Body of pancreas (tissue), 4 donors: ENCODE results near the gene NUP62.

Experiments used
- POLR2A ChIP-seq, 3 donors: fragments of 450-650 bp; IDR thresholded peaks; one replicate each; pipeline ENCODE4 v1.6.1; 2016; ENCODE audit warnings: antibody characterized with exemption in 3 of 3, mild to moderate bottlenecking in 2 of 3
- TF ChIP-seq, protein P1 (sequence below), 7 experiments: fragments of 450-650 bp in 4 of 7; fragments of 200-600 bp in 3 of 7; sonication (generic) in 3 of 7; IDR thresholded peaks; one replicate each; pipeline ENCODE4 v1.5.1; 2016 to 2019; ENCODE audit warnings: antibody characterized with exemption in 7 of 7

DNA sequence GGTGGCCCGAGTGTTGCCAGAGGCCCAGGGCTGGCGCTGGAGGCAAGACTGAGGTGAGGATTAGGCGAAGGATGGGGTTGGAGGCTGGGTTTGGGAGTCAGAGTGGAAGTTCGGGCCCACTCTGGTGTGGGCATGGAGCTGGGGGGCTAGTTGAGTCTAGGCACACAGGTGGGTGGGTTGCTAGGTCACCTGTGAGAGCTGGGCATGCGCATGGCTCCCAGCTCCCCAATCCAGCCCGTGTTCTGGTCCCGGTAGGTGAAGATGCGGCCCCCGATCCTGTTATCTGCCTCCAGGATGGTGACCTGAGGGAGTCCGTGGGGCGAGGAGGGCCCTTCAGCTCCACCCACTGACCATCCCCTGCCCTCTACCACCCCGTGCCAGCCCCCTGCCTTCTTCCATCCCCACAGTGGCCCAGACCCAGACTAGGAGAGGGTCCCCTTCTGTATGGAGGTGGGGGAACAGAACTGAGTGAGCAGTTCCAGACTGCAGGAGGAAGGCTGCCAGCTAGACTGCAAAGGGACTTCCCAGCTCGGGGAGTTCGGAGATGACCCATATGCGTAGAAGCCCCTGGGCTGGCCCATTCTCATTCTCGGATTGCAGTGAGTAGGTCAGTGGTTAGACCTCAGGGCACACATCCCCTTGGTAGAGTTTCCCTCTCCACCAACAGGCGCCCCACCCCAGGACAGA is 34.3 kb downstream of the NUP62 start:
- TF ChIP-seq, protein P1, sequence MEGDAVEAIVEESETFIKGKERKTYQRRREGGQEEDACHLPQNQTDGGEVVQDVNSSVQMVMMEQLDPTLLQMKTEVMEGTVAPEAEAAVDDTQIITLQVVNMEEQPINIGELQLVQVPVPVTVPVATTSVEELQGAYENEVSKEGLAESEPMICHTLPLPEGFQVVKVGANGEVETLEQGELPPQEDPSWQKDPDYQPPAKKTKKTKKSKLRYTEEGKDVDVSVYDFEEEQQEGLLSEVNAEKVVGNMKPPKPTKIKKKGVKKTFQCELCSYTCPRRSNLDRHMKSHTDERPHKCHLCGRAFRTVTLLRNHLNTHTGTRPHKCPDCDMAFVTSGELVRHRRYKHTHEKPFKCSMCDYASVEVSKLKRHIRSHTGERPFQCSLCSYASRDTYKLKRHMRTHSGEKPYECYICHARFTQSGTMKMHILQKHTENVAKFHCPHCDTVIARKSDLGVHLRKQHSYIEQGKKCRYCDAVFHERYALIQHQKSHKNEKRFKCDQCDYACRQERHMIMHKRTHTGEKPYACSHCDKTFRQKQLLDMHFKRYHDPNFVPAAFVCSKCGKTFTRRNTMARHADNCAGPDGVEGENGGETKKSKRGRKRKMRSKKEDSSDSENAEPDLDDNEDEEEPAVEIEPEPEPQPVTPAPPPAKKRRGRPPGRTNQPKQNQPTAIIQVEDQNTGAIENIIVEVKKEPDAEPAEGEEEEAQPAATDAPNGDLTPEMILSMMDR (IDR thresholded peaks at IDR 0.05): no peak
- TF ChIP-seq POLR2A (IDR thresholded peaks at IDR 0.05): no peak
